ENCODE results near the gene CD300A. TPM values are rescaled to one million over a fixed set of nuclear protein-coding genes. Genes with fewer than 3 reads are reported as not detected.

CD300A gene
- total RNA-seq, 1 experiment from 2014 or later: 0.71 TPM

- TF ChIP-seq CTCF (IDR thresholded peaks at IDR 0.05 in 2 of 3, conservative IDR thresholded peaks at IDR 0.05 in 1 of 3; ENCODE audit: borderline replicate concordance in 1 of 3, insufficient read depth in 1 of 3, low read depth in 2 of 3, low read length in 2 of 3): no peak
- no peak for TF ChIP-seq CBX3 (IDR thresholded peaks at IDR 0.05; ENCODE audit: low read depth)
- TF ChIP-seq SP1 (IDR thresholded peaks at IDR 0.05; ENCODE audit: low read depth): no peak
- no peak for TF ChIP-seq CEBPB (IDR thresholded peaks at IDR 0.05; ENCODE audit: low read depth)
- no peak for TF ChIP-seq RAD21 (IDR thresholded peaks at IDR 0.05; ENCODE audit: low read depth)
- no peak for TF ChIP-seq YY1 (IDR thresholded peaks at IDR 0.05; ENCODE audit: extremely low read depth, insufficient replicate concordance, low read depth, low read length)
- TF ChIP-seq POLR2AphosphoS5 (IDR thresholded peaks at IDR 0.05; ENCODE audit: low read depth, low read length): no peak
These were observed 46.2 kb downstream of the CD300A start (continued) for GRCh38 chr17:74512624-74513091.

GRCh38 chr17:74513987-74514631, 47.7 kb downstream of the CD300A start:
- intact Hi-C loops (cut with micrococcal nuclease): no loop called here
- DNase-seq (ENCODE audit: low read depth, low spot score): peak; percentile 88
- H3K4me2 ChIP-seq (ENCODE audit: low read length): no peak overlapping the region
- H3K9me3 ChIP-seq (ENCODE audit: control insufficient read depth in 1 of 2, insufficient read depth in 1 of 2, low read depth in 1 of 2, low read length in 2 of 2): peaks cover 0 to 11% of the 10 kb centered on the region in 2 experiments; a peak in 1 of 4 replicates
- no peak overlapping the region for H3K27ac ChIP-seq (ENCODE audit: low read depth, low read length)
- no peak overlapping the region for H2AFZ ChIP-seq (ENCODE audit: low read depth, low read length, poor library complexity, severe bottlenecking)
- H3K27me3 ChIP-seq (ENCODE audit: insufficient read depth, low read length): no peaks in the 10 kb centered on the region; the same call in 1 of the 2 replicates
- no peaks in the 10 kb centered on the region for H4K20me1 ChIP-seq (ENCODE audit: insufficient read depth)
- RAD21 ChIA-PET (ENCODE audit: low non-redundant PET in 1 of 2, low total read pairs in 2 of 2, uncharacterized antibody in 2 of 2, unreplicated experiment in 2 of 2): no interaction called here
- POLR2A ChIA-PET: no interaction called here
- H3K4me3 ChIP-seq (replicated peaks in 1 of 2; ENCODE audit: low read depth in 1 of 2, low read length in 2 of 2): no peak overlapping the region
- no peaks in the 10 kb centered on the region for H3K36me3 ChIP-seq (ENCODE audit: control insufficient read depth in 1 of 2, insufficient read depth in 2 of 2, low read length in 2 of 2)
- ATAC-seq: peak; percentile 56
- BruUV-seq (replicated peaks): no TSS peak
- no peaks in the 10 kb centered on the region for H3K9me2 ChIP-seq (ENCODE audit: insufficient read depth)
- CTCF ChIA-PET: no interaction called here
- H3K4me1 ChIP-seq (ENCODE audit: control insufficient read depth in 1 of 2, insufficient read depth in 2 of 2, low read length in 2 of 2): peaks cover 0 to 15% of the 10 kb centered on the region in 2 experiments; a peak in 2 of 4 replicates
- H3K79me2 ChIP-seq (ENCODE audit: insufficient read depth, low read length): no peaks in the 10 kb centered on the region
- H3K9ac ChIP-seq (ENCODE audit: low read length): no peak overlapping the region
- TF ChIP-seq ATF3 (IDR thresholded peaks at IDR 0.05) (no peak; the same call in 1 of the 2 replicates), SIN3A (IDR thresholded peaks at IDR 0.05; ENCODE audit: low read depth) (peak; percentile 62), JUND (IDR thresholded peaks at IDR 0.05) (peak; percentile 64), RAD21 (IDR thresholded peaks at IDR 0.05; ENCODE audit: low read depth) (no peak), ZFX (IDR thresholded peaks at IDR 0.05) (no peak), SP1 (IDR thresholded peaks at IDR 0.05; ENCODE audit: low read depth) (peak; percentile 45; the same call in 1 of the 2 replicates), CBX3 (IDR thresholded peaks at IDR 0.05; ENCODE audit: low read depth) (peak; percentile 53), POLR2AphosphoS5 (IDR thresholded peaks at IDR 0.05; ENCODE audit: low read depth, low read length) (no peak), POLR2A (IDR thresholded peaks at IDR 0.05; ENCODE audit: borderline replicate concordance, extremely low read depth, insufficient read depth, insufficient read length) (no peak), ELF1 (IDR thresholded peaks at IDR 0.05; ENCODE audit: borderline replicate concordance, low read depth) (no peak), ZBTB33 (IDR thresholded peaks at IDR 0.05; ENCODE audit: extremely low read depth, insufficient replicate concordance, low read length) (no peak), SRF (IDR thresholded peaks at IDR 0.05; ENCODE audit: low read depth) (no peak), YY1 (IDR thresholded peaks at IDR 0.05; ENCODE audit: extremely low read depth, insufficient replicate concordance, low read depth, low read length) (no peak), FOSL1 (IDR thresholded peaks at IDR 0.05; ENCODE audit: low read depth) (no peak), EZH2 (IDR thresholded peaks at IDR 0.05) (no peak), TCF7L2 (IDR thresholded peaks at IDR 0.05; ENCODE audit: borderline replicate concordance, extremely low read depth, insufficient read depth, insufficient read length) (no peak), CEBPB (IDR thresholded peaks at IDR 0.05; ENCODE audit: low read depth) (no peak), EZH2phosphoT487 (IDR thresholded peaks at IDR 0.05; ENCODE audit: borderline replicate concordance) (no peak), ZNF274 (IDR thresholded peaks at IDR 0.05; ENCODE audit: low read depth, low read length) (no peak)
